ENCODE data around the gene LRP5.
"Not testable (repeated sequence)": the region's sequence is repeated elsewhere in the genome, so short reads cannot be mapped to it uniquely, and the experiment has no call there.

LRP5 gene

DNA sequence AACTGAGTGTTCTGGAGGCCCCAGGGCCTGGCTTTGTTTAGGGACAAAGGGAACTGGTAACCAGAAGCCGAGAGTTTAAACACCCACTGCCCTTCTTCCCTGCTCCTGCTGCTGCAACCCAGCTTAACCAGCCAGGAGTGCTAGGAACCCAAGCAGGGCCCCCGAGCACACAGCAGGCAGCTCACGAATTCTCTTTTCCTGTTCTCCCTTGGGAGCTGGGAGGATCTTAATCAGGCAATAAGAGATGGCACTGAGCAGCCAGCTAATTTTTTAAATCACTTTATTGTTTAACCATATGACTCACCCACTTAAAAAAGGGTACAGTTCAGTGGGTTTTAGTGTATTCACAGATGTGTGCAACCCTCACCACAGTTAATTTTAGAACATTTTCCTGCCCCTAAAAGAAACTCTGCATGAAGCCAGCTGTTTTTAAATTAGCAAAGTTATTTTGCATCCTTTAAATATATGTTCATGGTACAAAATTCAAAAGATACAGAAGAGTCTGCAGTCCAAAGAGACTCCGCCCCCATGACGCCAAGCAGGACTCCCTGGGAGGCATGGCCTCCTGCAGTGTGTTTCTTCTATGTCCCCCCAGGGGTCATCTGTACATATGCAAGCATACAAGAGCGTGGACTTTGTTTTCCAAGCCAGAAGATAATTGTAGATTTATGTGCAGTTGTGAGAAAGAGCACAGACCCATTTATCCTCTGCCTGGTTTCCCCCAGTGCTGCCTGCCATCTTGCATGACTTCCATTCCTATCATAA, 129.3 kb downstream of the LRP5 start:
- ATAC-seq (no peak), DNase-seq (ENCODE audit: low spot score in 2 of 2) (no peak)
- Mint-ChIP-seq H3K36me3 (no peaks in the 10 kb centered on the region), H3K27ac (no peak overlapping the region), H3K4me3 (no peak overlapping the region), H3K9me3 (no peaks in the 10 kb centered on the region), H3K4me1 (peaks cover 6% of the 10 kb centered on the region)

GRCh38 chr11:68442433-68442832, 130.0 kb downstream of the LRP5 start:
- DNase-seq (ENCODE audit: low spot score in 2 of 2) (no peak), ATAC-seq (no peak)
- no peaks in the 10 kb centered on the region for H3K9me3 Mint-ChIP-seq
- H3K4me1 Mint-ChIP-seq: peaks cover 4% of the 10 kb centered on the region
- no peaks in the 10 kb centered on the region for H3K36me3 Mint-ChIP-seq
- H3K4me3 Mint-ChIP-seq: no peak overlapping the region
- H3K27ac Mint-ChIP-seq: peak overlapping the region; percentile 20

- no peak for ATAC-seq
- Mint-ChIP-seq H3K4me3 (no peak overlapping the region), H3K36me3 (no peaks in the 10 kb centered on the region)
Observed at GRCh38 chr11:68444566-68444965, 132.2 kb downstream of the LRP5 start.

DNA sequence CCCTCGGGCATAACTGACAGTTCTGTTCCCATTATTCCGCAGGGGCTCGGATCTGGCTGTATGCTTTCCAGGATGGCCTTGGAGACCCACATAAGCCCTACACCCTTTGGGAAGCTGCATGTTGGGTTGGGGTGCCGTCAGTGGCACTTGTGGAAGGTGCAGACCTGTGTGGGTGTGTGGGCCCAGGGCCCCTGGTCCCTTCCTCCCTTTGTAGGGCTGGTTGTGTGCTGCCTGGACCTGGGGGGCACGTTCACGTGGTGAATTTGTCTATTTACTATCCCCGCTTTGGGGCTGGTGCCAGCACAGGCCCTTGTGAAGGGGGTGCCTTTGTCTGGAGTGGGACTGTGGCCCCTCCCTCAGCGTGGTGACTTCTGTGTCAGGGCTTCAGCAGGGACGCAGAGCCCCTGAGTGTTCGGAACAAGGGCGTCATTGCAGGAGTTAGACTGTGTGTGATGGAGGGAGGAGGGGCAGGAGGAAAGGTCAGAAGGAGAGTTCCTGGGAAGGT, 133.2 kb downstream of the LRP5 start:
- Mint-ChIP-seq H3K27ac (no peak overlapping the region), H3K4me1 (peaks cover 7% of the 10 kb centered on the region), H3K9me3 (no peaks in the 10 kb centered on the region), H3K4me3 (no peak overlapping the region), H3K36me3 (no peaks in the 10 kb centered on the region)
- no peak for DNase-seq (ENCODE audit: low spot score in 2 of 2)
- no peak for ATAC-seq

More at GRCh38 chr11:68444566-68444965, 132.2 kb downstream of the LRP5 start:
- Mint-ChIP-seq H3K9me3 (no peaks in the 10 kb centered on the region), H3K27ac (no peak overlapping the region), H3K4me1 (peaks cover 7% of the 10 kb centered on the region)
- DNase-seq (ENCODE audit: low spot score in 2 of 2): no peak

GRCh38 chr11:68446046-68446725, 133.8 kb downstream of the LRP5 start:
- DNase-seq (ENCODE audit: low spot score in 2 of 2): no peak
- H3K9me3 Mint-ChIP-seq: no peaks in the 10 kb centered on the region
- peaks cover 7% of the 10 kb centered on the region for H3K4me1 Mint-ChIP-seq
- H3K4me3 Mint-ChIP-seq: no peak overlapping the region
- no peak overlapping the region for H3K27ac Mint-ChIP-seq
- H3K36me3 Mint-ChIP-seq: no peaks in the 10 kb centered on the region
- ATAC-seq: no peak

DNA sequence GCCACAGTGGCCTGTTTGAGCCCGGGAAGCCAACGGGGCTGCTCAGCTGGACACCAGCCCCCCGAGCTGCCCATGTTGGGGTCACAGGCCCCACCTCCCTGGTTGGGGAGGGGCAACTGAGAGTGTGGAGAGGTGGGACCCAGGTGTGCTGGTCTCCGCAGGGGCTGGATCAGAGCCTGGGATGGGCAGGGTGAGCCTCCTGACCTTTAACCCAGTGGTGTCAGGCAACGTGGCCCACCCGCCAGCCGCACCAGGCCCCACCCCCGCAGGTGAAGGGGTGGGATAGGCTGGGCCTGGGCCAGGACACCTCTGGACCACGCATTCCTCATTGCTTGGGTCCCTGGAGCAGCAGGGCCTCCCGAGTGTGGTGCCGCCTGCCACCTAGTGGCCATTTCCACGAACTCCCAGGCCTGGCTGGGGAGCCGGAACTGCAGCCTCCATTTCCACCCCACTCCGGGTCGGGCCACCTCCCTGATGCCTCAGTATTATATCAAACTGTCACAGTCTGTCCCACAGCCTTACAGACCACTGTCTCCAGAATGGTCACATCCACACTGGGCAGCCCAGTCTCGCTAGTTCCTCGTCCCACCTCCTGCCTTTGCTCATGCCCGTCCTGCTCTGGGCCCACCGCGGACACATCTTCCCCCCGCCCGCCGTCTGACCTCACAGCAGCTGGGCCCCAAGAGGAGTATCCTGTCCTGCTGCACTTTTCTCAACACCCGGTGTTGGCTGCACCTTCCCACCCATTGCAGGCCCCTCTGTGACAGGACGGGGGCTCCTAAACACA, 134.8 kb downstream of the LRP5 start:
- ATAC-seq: peak; percentile 95
- Mint-ChIP-seq H3K36me3 (no peaks in the 10 kb centered on the region), H3K9me3 (no peaks in the 10 kb centered on the region), H3K4me1 (peaks cover 7% of the 10 kb centered on the region), H3K4me3 (no peak overlapping the region), H3K27ac (peak overlapping the region; percentile 70)
- DNase-seq (ENCODE audit: low spot score in 2 of 2): peak; percentile 72 to 87

- not testable (repeated sequence) for H3K4me1 Mint-ChIP-seq; H3K36me3 Mint-ChIP-seq; H3K4me3 Mint-ChIP-seq; ATAC-seq; H3K9me3 Mint-ChIP-seq; DNase-seq (ENCODE audit: low spot score in 2 of 2)
- H3K27ac Mint-ChIP-seq: peak overlapping the region; percentile 70
Observed at GRCh38 chr11:68447914-68448313, 135.5 kb downstream of the LRP5 start.

DNA sequence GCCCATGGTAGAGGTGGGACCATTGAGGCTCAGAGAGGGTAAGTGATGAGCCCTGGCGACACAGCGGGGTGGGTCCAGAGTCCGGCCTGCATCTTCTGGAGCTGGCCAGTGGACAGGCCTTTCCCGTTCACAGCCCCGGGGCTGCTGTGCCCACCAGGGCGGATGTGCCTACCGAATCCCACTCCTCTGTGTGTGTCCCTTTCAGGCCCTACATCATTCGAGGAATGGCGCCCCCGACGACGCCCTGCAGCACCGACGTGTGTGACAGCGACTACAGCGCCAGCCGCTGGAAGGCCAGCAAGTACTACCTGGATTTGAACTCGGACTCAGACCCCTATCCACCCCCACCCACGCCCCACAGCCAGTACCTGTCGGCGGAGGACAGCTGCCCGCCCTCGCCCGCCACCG, 136.2 kb downstream of the LRP5 start:
- ATAC-seq: no peak
- Mint-ChIP-seq H3K9me3 (no peaks in the 10 kb centered on the region), H3K4me3 (no peak overlapping the region), H3K27ac (no peak overlapping the region), H3K4me1 (peaks cover 7% of the 10 kb centered on the region), H3K36me3 (no peaks in the 10 kb centered on the region)
- no peak for DNase-seq (ENCODE audit: low spot score in 2 of 2)

DNA sequence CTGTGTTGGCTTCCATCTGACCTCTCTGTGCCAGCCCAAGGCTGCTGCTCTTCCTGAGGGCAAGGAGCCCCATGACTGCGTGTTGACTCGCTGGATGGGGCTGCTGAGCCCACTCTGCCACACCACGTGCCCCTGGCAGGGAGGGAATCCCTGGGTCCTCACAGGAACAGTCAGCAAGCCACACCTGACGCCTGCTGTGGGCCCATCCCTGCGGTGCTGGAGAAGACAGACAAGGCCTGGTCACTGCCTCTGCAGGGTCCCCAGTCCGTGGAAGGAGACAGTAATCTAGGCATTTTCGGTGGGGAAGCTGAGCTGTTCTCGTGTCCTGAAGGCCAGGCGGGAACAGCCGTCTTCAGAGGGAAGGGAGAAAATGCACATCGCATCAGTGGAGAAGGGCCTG, 137.6 kb downstream of the LRP5 start:
- Mint-ChIP-seq H3K4me1 (peaks cover 7% of the 10 kb centered on the region), H3K9me3 (no peaks in the 10 kb centered on the region), H3K27ac (no peak overlapping the region), H3K4me3 (no peak overlapping the region), H3K36me3 (no peaks in the 10 kb centered on the region)
- ATAC-seq (no peak), DNase-seq (ENCODE audit: low spot score in 2 of 2) (no peak)

DNA sequence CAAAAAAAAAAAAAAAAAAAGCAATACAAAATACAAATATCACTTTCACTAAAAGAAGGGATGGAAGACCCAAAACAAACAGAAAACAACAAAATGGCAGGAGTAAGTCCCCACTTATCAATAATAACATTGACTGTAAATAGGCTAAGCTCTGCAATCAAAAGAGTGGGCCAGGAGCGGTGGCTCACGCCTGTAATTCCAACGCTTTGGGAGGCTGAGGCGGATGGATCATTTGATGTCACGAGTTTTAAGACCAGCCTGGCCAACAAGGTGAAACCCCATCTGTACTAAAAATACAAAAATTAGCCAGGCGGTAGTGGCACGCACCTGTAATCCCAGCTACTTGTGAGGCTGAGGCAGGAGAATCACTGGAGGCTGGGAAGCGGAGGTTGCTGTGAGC, 138.3 kb downstream of the LRP5 start:
- Mint-ChIP-seq H3K9me3 (no peaks in the 10 kb centered on the region), H3K36me3 (no peaks in the 10 kb centered on the region), H3K27ac (no peak overlapping the region), H3K4me1 (peaks cover 7% of the 10 kb centered on the region), H3K4me3 (no peak overlapping the region)
- no peak for DNase-seq (ENCODE audit: low spot score in 2 of 2)
- no peak for ATAC-seq

- H3K4me3 Mint-ChIP-seq: no peak overlapping the region
- no peaks in the 10 kb centered on the region for H3K9me3 Mint-ChIP-seq
- no peak overlapping the region for H3K27ac Mint-ChIP-seq
- H3K36me3 Mint-ChIP-seq: peaks cover 8% of the 10 kb centered on the region
- DNase-seq (ENCODE audit: low spot score in 2 of 2): no peak
- ATAC-seq: no peak
- H3K4me1 Mint-ChIP-seq: no peaks in the 10 kb centered on the region
Observed at GRCh38 chr11:68454767-68455166, 142.4 kb downstream of the LRP5 start.

- no peak for DNase-seq (ENCODE audit: low spot score in 2 of 2)
- H3K4me1 Mint-ChIP-seq: no peaks in the 10 kb centered on the region
- H3K27ac Mint-ChIP-seq: no peak overlapping the region
- H3K4me3 Mint-ChIP-seq: no peak overlapping the region
- H3K36me3 Mint-ChIP-seq: peaks cover 15% of the 10 kb centered on the region
- no peaks in the 10 kb centered on the region for H3K9me3 Mint-ChIP-seq
- ATAC-seq: no peak
Observed at GRCh38 chr11:68455485-68455884, 143.1 kb downstream of the LRP5 start.

DNA sequence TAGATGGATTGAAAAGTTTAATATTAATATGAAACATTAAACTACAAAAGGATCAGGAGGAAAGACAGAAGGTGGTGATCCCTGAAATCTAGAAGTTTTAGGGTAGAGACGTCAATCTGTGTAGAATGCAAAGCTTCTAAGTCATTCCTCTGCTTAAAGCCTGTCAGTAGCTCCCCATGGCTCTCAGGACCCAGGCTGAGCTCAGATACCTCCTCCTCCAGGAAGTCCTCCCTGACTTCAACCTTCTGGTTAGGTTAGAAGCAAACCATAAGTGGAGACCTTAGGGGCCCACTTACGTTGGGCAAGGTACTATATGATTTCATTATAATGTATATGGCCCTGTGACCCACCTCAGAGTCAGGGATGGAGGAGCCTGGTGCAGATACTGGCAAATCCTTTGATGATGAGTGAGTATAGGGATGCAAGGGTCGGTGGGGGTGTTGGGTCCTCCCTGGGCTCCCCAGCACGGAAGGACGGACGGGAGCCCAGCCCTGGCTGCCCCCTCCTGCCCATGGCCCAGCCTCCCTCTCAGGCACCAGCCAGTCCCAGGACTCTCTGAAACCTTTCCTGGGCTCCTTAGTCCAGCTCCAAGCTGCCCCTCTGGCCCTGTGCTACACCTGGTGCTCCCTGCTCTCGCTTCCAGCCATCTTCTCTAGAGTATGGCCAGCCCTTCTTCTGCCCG, 145.0 kb downstream of the LRP5 start:
- Mint-ChIP-seq H3K27ac (no peak overlapping the region), H3K9me3 (no peaks in the 10 kb centered on the region), H3K36me3 (peaks cover 17% of the 10 kb centered on the region), H3K4me3 (no peak overlapping the region), H3K4me1 (peaks cover 7% of the 10 kb centered on the region)
- DNase-seq (ENCODE audit: low spot score in 2 of 2) (no peak), ATAC-seq (no peak)

- ATAC-seq: no peak
- DNase-seq (ENCODE audit: low spot score in 2 of 2): no peak
- no peak overlapping the region for H3K4me3 Mint-ChIP-seq
- peaks cover 17% of the 10 kb centered on the region for H3K36me3 Mint-ChIP-seq
- H3K4me1 Mint-ChIP-seq: peaks cover 13% of the 10 kb centered on the region
- no peak overlapping the region for H3K27ac Mint-ChIP-seq
- no peaks in the 10 kb centered on the region for H3K9me3 Mint-ChIP-seq
Observed at GRCh38 chr11:68457898-68458249, 145.5 kb downstream of the LRP5 start.

GRCh38 chr11:68458340-68458739, 145.9 kb downstream of the LRP5 start:
- not testable (repeated sequence) for H3K27ac Mint-ChIP-seq; H3K9me3 Mint-ChIP-seq; DNase-seq (ENCODE audit: low spot score in 2 of 2); ATAC-seq; H3K4me3 Mint-ChIP-seq
- H3K4me1 Mint-ChIP-seq: peaks cover 15% of the 10 kb centered on the region
- H3K36me3 Mint-ChIP-seq: peaks cover 22% of the 10 kb centered on the region

All from stimulated activated effector memory CD8-positive, alpha-beta T cell treated with anti-CD3 and anti-CD28 coated beads, Interleukin-12 subunit alpha, Interleukin-12 subunit beta, amount 100 ng/mL, for 72 hours (primary cell).